ENCODE data around the gene FGGY.
"Not testable (repeated sequence)": the region's sequence is repeated elsewhere in the genome, so short reads cannot be mapped to it uniquely, and the experiment has no call there.

Gene FGGY

DNA sequence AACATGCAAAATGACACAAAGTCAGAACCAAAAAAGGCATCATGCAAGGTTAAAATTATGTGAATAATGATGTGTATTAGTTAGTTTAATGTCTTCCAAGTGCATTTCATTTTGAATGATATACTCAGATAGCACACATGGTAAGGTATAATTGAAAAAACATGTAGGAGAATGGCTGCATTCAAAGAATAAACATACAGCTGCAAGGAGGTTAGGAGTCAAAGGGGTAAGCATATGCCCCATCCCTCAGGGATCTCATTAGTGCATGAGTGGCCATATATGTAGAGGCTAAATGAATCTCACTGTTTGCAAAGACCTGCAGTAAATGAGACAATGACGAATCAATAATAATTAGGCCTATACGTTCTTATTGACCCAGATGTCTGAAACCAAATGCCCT is 338.2 kb downstream of the FGGY start:
- DNase-seq (ENCODE audit: low read depth, low spot score): no peak

DNA sequence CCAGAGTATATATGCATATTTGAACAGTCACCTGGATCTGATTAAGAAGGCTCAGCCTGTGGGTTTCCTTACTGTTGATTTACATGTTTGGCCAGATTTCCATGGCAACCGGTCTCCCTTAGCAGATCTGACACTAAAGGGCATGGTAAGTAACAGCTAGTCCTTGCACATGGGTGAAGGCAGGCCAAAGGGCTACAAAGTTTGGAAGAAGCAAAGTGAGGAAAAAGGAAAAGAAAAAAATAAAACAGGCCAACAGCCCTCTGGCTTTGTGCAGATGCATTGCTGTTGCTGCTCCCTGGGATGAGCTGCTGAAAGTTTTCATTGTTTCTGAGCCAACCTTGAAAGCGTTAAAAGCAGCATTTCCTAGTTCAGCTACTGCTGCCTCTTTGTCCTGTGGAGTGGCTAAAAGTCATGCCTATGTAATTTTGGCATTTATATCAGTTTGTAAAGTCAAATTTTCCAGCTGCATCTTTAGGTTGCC is 341.4 kb downstream of the FGGY start:
- peak; percentile 64 for DNase-seq (ENCODE audit: low read depth, low spot score)

DNA sequence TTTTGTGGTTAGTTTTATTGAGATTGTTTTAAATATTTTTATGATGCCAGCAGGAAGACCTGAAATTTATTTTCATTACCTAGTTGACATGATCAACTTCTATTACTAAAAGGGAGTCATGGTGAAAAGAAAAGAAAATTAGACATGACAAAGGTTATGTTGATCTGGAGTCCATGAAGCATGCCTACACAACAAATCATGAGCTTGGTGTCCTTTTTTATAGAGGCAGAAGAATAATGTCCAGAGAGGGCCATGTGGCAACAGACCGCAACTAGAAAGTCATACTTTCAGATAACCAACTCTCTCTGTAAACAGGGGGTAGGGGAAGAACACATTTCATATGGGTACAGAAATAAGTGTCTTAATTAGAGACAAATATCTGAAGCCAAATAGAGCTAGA is 342.4 kb downstream of the FGGY start:
- no peak for DNase-seq (ENCODE audit: low read depth, low spot score)

DNA sequence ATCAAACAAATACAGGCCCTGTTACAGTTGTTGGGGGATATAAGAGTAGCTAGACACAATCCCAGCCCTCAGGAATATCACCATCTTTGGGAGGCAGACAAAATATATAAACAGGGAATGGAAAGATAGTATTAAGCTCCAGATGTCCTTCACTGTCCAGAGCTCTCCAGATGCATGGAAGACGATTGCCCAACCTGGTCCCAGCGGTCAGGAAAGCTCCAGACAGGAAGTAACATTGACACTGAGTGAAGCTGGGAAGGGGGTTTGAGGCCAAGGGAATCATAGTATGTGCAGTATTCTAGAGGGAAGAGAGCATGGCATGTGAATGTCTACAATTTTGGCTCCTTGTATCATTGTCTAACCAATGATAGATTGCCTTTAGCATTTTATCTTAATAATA is 344.0 kb downstream of the FGGY start:
- DNase-seq (ENCODE audit: low read depth, low spot score): no peak

DNA sequence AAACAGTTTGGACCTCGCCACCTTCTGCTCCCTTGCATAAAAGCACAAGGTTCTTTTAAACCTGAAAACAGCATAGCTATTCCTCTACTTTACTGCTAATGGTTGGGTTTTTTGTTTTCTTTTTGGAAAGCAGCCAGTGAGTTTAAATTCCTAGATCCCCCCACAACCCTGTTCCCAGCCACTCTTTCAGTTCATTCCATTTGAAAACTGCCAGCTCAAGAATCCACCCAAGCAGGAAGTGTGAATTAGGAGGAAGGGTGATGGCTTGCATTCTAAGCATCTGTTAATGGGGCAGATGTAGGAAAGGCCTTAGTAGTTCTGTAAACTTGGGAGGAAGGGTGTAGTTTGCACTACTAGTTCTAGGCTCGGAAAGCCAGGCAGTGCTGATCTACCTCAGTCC is 344.9 kb downstream of the FGGY start:
- DNase-seq (ENCODE audit: low read depth, low spot score): no peak

DNA sequence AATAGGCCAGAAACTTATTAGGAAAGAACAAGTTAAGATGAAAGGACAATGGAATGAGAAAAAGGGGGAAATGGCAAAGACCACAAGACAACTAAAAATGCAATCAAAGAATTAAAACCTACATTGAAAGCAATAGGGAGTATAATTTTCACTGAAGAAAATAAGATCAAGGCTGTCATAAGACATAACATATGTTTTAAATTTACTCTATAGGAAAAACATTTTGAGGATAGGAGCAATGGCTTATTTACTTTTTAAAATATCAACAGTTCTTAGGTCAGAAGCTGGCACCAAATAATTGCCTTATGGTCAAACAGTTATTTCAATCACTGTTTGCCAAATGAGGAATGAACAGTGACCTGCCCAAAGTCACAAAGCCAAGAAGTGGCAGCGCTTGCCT is 346.6 kb downstream of the FGGY start:
- no peak for DNase-seq (ENCODE audit: low read depth, low spot score)

DNA sequence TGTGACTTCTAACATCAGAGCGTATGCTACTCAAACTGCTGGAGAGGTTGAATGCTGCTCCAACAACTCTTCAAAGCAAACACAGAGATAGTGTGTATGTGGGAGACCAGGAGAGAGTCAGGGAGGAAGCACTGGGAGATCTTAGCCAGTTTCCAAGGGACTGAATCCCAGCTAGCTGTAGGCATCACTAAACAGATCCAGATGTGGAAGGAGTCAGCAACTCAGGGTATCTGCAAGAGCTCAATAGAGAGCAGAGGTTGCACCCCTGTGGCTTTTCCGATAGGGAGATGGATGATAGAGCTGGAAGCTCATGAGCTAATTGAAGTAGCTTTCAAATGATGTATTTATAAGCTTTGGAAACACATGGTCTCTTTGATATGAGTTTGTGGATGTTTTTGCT is 349.0 kb downstream of the FGGY start:
- DNase-seq (ENCODE audit: low read depth, low spot score): peak; percentile 43

DNA sequence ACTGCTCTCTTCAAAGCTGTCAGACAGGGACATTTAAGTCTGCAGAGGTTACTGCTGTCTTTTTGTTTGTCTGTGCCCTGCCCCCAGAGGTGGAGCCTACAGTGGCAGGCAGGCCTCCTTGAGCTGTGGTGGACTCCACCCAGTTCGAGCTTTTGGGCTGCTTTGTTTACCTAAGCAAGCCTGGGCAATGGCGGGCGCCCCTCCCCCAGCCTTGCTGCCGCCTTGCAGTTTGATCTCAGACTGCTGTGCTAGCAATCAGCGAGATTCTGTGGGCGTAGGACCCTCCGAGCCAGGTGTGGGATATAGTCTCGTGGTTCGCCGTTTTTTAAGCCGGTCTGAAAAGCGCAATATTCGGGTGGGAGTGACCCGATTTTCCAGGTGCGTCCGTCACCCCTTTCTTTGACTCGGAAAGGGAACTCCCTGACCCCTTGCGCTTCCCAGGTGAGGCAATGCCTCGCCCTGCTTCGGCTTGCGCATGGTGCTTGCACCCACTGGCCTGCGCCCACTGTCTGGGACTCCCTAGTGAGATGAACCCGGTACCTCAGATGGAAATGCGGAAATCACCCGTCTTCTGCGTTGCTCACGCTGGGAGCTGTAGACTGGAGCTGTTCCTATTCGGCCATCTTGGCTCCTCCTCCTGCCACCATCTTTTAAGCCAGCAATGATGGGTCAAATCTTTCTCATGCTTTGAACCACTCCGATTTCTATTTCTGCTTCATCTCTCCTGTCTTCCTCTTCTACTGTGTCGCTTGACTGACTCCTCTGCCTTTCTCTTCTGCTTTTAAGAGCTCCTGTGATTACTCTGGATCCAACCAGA is 356.5 kb downstream of the FGGY start:
- not testable (repeated sequence) for DNase-seq (ENCODE audit: low read depth, low spot score)

DNA sequence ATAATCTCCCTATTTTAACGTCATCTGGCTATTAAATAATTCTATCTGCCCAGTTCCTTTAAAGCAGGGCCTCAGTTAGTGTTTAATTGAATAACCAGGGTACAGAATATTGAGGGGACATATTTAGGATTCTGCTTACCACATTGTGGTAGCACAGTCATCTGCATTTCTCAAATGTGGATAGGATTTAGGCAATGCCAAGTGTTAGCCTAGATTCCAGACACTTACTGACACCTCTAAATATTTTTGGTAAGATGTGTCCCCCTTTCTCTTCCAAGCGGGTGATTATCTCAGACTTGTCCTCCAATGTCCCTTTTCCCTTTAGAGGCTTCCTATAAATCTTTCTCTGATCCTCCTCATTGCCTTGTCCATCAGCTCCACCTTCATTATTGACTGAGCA is 357.1 kb downstream of the FGGY start:
- DNase-seq (ENCODE audit: low read depth, low spot score): no peak

DNA sequence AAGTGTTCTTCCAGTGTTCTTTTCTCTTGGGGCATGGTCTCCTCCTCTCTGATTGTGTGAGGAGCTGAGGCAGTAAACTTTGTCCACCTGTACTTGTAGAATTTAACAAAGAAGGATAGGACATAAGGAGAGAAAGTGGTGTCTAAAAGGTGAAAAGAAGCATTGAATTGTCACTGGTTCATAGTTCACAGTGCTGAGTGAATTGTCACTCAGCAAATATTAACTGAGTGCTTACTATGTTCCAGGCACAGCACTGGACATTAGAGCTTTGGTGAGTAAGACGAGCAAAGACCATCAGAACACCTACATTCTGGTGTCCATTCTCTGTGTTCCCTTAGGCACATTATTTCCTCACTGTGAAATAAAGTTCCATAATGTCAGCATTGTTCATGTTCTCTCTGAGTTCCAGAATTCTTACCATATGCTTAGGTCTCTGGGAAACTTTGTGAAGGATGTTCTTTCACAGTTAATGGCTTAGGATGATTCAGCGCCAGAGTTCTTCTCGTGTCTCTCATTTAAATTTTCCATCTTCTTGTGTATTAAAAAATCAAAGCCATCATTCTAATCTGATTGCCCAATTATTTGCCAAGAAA is 361.1 kb downstream of the FGGY start:
- DNase-seq (ENCODE audit: low read depth, low spot score): no peak

DNA sequence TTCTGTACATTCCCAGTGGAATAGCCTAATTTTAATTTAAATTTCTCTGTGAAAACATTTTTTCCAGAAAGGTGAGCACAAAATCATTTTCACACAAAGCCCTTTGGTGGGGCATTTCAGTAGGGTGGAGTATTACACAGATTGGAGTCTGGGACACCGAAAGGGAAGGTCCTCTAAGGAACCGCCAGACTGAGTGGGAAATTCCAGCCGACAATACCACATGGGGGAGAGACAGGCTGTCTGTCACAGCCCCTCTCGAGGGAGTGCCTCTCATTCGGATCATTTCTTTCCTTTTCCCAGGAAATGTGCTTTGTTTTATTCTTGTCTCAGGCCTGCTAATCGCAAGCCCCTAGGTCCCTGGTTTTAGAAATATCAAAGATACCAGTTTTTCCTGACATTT is 367.3 kb downstream of the FGGY start:
- DNase-seq (ENCODE audit: low read depth, low spot score): no peak

DNA sequence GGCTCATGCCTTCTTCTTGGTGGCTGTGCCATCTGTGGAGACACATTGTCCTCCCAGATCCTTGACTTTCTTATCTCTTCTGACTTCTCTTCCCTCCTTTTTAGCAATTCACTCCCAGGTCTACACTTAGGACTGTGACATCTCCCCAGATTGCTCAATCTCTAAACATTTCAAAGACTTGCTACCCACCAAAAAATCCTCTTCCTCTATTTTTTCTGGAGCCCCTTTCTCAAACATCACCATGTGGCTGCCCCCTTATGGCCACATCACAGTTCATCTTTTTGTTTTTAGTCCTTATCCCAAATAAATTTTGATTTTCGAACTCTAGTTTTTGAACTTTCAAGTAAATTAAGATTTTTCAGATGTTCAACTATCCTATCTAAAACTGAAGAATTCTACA is 369.2 kb downstream of the FGGY start:
- no peak for DNase-seq (ENCODE audit: low read depth, low spot score)

DNA sequence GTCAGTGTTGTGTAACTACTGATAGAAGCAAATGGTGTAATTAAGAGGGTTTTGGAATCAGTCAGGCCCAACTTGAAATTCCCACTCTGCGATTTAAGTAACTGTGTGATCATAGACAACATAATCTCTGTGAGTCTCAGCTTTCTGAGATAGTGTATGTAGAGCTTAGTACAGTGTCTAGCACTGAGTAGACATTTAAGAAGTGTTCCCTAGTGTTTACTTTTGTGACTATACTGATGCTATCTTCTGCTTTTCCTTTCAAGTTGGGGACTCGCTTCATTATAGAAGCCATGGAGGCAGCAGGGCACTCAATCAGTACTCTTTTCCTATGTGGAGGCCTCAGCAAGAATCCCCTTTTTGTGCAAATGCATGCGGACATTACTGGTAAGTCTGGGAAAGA is 370.1 kb downstream of the FGGY start:
- DNase-seq (ENCODE audit: low read depth, low spot score): no peak

DNA sequence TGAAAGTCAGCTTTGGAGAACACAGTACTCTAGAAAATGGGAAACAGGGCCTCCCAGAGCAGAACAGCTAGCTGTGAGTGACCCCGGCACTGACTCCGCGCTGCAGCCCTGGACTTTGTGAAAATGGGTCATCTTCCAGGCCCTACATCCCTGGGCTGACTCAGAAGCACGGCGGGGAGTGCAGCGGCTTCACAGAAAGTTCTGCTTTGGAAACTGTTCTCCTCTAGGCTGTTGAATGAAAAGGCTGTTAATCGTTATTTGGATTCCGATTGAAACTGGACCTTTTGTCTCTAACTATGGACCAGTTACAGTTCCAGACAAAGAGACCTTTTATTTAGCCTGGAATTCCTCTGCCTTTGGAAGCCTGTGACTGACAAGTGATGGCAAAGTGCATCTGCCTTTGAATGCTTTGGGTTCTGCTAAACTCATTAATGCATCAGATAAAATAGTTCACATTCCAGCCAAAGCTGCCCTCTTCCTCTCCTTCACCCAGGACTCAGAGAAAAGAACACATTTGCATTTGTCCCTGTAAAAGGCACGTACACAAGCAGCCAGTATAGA is 372.9 kb downstream of the FGGY start:
- DNase-seq (ENCODE audit: low read depth, low spot score): peak; percentile 65

DNA sequence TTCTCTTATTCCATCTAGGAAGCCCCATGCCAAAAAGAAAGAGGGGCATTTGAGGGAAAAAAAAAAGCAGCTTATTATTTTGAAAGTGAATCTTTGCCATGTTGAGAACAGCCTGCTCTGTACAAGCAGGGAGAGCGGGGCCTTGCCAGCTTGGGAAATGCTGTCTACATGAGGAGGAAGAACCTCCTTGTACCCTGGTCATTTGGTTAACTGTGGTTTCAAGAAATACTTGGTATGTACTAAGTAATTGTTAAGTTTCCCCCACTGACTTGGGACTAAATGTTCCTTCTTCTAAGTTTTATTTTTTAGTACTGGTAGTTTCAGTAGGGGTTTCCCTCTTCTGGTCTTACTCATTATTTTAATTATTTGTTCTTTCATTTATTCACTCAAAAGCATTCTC is 373.8 kb downstream of the FGGY start:
- DNase-seq (ENCODE audit: low read depth, low spot score): no peak

DNA sequence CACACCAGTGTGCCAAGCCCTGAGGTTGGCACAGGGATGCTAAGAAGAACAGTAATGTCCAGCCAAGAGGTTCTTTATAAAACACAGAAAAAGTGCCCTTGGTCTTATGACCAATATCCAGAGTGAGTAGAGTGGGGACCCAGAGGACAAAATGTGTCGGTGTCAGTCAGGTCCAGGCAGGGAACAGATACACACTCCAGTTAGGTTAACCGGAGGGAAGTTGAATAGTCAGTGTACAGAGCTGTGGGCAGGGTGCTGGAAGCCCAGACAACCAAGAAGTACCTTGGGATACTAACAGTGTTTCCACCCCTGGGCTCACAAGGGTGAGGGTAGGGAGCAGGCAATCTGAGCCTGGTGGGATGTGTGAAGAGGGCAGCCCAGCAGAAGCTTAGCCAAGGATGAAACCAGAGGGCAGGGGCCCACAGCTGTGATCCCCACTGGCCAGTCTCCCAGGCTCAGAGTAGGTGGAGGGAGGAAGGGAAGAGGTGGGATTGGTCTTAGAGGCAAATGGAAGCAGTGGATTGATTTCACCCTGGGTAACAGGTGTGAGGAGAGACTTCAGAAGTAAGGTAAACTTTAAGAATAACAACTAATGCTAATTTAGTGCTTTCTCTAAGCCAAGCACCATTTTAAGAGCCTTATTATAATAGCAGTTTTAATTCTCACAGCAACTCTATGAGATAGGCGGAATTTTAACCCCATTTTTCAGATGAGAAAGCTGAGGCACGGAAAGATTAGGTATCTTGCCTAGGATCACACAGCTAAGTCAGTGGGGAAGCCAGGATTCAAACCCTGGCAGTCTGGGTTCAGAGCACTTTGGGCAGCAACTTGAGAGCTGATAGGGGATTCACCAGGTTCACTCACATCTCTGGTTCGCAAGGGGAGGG is 374.4 kb downstream of the FGGY start:
- DNase-seq (ENCODE audit: low read depth, low spot score): no peak

DNA sequence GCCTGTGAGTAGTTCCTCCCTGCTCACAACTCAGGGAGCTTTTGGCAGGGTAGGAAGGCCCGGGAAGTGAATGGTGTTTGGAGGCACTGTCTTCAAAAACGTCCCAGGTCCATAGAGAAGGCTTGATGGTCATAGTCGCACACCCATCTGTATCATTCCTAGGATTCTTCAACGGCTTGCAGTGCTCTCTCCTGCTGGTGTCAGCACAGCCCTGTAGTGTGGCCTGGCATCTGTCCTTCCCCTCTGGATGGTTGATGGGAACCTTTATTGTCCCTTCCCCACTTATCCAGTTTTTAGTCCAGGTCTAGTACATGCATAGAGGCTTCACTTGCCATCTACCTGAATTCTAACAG is 375.0 kb downstream of the FGGY start:
- DNase-seq (ENCODE audit: low read depth, low spot score): no peak

DNA sequence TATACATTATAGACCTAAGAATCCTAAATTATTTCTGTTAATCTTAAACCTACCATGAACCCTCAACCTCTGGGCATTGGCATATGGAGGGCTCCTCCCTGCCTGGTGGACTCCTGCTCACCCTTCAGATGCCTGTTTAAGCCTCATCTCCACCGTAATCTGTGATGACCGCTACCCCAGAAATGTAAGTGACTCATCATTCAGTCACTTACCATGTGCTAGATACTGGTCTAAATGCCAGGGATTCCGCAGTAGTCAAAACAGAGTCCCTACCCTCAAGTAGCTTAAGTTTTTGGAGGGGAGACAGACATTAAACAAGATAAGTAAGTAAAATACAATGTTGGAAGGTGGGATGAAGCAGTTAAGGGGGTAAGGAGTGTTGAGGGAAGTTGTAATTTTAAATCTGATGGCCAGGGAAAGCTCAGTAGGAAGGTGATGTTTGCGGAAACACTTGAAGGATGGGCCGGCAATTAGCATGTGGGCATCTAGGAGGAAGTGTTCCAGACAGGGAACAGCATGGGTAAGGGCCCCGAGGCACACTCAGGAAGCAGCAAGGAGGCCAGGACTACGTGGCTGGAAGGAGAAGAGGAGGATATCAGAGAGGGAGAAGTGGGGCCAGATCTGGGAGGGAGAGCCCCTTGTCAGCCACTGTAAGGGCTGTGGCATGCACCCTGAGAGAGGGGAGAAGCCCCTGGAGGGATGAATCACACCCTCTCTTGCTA is 376.1 kb downstream of the FGGY start:
- no peak for DNase-seq (ENCODE audit: low read depth, low spot score)

DNA sequence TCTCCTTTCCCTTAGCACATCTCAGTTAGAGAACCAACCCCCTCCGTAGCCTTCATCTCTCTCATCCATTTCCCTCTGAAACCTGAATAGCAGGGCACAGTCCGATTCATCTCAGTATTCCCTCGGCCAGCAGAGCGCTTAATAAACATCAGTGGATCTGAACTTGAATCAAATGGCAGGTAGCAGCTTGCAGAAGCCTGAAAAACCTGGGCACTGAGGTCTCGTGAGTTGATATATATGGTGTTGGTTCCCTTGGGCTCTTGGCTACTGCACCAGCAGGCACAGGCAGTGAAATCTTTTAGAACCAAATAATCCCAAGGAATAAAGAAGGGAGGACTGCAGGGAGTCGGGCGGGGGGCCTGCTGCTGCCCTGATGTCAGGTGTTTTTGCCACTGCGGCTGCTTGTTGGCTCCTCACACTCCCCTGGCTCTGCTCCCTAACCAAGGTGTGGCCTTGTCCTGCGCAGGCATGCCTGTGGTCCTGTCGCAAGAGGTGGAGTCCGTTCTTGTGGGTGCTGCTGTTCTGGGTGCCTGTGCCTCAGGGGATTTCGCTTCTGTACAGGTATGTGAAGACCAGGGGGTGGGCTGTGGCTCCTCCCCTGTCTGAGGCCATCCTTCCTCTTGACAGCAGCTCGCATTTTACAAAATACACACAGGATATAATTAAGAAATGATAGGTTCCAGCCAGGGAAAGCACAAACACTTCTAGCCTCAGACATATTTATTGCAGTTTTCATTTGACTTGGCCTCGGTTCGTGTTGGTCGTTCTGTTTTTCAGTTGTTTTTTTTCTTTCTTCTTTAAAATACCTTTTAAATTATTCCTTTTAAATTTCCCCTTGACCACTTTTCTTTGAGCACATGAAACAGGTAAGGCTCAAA is 376.9 kb downstream of the FGGY start:
- no peak for DNase-seq (ENCODE audit: low read depth, low spot score)

DNA sequence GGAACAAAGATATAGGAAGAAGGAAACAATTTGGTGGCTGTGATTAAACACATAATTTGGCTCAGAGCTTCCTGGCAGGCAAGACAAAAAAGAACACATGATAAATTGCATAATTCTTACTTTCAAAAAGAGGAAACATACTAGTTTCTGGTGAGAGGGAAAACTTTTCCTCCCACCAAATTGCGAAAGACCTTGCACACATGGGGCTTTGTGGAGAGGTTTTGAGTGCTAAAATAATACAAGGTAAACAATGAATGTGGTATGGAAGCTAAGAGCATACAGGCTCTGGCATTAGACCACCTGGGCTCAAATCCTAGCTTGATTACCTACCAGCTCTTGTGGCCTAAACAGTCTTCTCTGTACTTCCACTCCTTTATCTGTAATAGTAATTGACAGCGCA is 377.7 kb downstream of the FGGY start:
- DNase-seq (ENCODE audit: low read depth, low spot score): no peak

DNA sequence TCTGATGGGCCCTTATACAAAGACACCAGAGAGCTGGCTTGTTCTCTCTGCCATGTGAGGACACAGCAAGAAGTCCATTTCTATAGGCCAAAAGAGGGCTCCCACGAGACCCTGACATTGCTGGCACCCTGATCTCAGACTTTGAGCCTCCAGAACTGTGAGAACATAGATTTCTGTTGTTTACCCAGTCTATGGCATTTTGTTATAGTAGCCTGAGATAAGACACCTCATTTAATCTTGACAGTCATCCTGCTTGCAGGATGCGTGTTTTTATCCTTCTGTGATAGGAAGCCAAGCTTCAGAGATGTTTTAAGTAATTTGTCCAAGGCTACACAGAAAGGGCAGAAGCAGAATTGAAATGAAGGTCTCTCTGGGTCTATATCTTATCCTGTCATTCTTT is 379.0 kb downstream of the FGGY start:
- no peak for DNase-seq (ENCODE audit: low read depth, low spot score)
